A673 (cell line): ENCODE data around the gene HOXA3. TPM values are rescaled to one million over a fixed set of nuclear protein-coding genes. Genes with fewer than 3 reads are reported as not detected.

ENCODE experiments used
- BruUV-seq: library from RNA; stranded (reverse); fragments of 400-500 nt; replicated peaks from 2 replicates; lab custom pipeline; 2021; lab: Mats Ljungman, UMichigan
- CTCF ChIA-PET: fragments of 300-600 bp; sonication (Branson Sonifier 250); formaldehyde crosslinking; loops from one replicate; lab custom pipeline; 2022; ENCODE audit warnings: antibody characterized with exemption; lab: Charles Lee
- POLR2A ChIA-PET: fragments of 300-600 bp; sonication (Branson Sonifier 250); formaldehyde crosslinking; loops from one replicate; lab custom pipeline; 2022; ENCODE audit warnings: antibody characterized with exemption; ENCODE audit not compliant: low non-redundant PET; lab: Charles Lee
- DNase-seq: peaks from one replicate; pipeline ENCODE4 v3.0.0-alpha.2; 2015; ENCODE audit warnings: low spot score
- H3K27ac ChIP-seq: fragments of 200-600 bp; sonication (generic); 2 replicates; pipeline ENCODE4 v1.5.1; 2016; ENCODE audit warnings: mixed run types, low read depth, mild to moderate bottlenecking, mixed read lengths, antibody characterized with exemption, low read length; ENCODE audit not compliant: poor library complexity, severe bottlenecking
- H3K27me3 ChIP-seq: fragments of 200-600 bp; sonication (generic); replicated peaks from 2 replicates; pipeline ENCODE4 v1.6.1; 2017; ENCODE audit warnings: mixed run types, low read depth, mild to moderate bottlenecking, mixed read lengths, antibody characterized with exemption, low read length; ENCODE audit not compliant: insufficient read depth, poor library complexity
- H3K36me3 ChIP-seq: fragments of 200-600 bp; sonication (generic); 2 replicates; pipeline ENCODE4 v1.6.1; 2016; ENCODE audit warnings: mixed run types, mild to moderate bottlenecking, mixed read lengths, antibody characterized with exemption, low read length; ENCODE audit not compliant: insufficient read depth, poor library complexity, severe bottlenecking
- H3K4me1 ChIP-seq: fragments of 200-600 bp; sonication (generic); 2 replicates; pipeline ENCODE4 v1.6.1; 2017; ENCODE audit warnings: mixed run types, mild to moderate bottlenecking, mixed read lengths, antibody characterized with exemption, low read length; ENCODE audit not compliant: insufficient read depth, poor library complexity, severe bottlenecking
- H3K4me3 ChIP-seq: fragments of 200-600 bp; sonication (generic); 2 replicates; pipeline ENCODE4 v1.5.1; 2016; ENCODE audit warnings: low read depth, mixed run types, mild to moderate bottlenecking, mixed read lengths, low read length; ENCODE audit not compliant: poor library complexity, severe bottlenecking
- H3K9me3 ChIP-seq: fragments of 200-600 bp; sonication (generic); 2 replicates; pipeline ENCODE4 v1.6.1; 2016; ENCODE audit warnings: mixed run types, low read depth, mild to moderate bottlenecking, mixed read lengths, antibody characterized with exemption, low read length; ENCODE audit not compliant: poor library complexity, severe bottlenecking
- EZH2 ChIP-seq: fragments of 200-600 bp; sonication (generic); IDR thresholded peaks from 2 replicates; pipeline ENCODE4 v1.6.1; 2017; ENCODE audit warnings: borderline replicate concordance, low read depth, mild to moderate bottlenecking, mixed read lengths, antibody characterized with exemption, low read length; ENCODE audit not compliant: poor library complexity, severe bottlenecking
- intact Hi-C: fragments of 100-400 bp; cut with micrococcal nuclease; formaldehyde crosslinking; loops from one replicate; pipeline ENCODE4 v1.10.0; 2022; ENCODE audit not compliant: unreplicated experiment
- total RNA-seq: library from RNA; stranded (reverse); gene quantifications from 2 replicates; pipeline ENCODE4 v1.2.3, GENCODE V29; 2021
- TF ChIP-seq, protein P1 (sequence below): fragments of 300-800, 200-600 bp; sonication (generic); conservative IDR thresholded peaks from 2 replicates; pipeline ENCODE4 v1.5.1; 2017; ENCODE audit warnings: low read depth, mild to moderate bottlenecking, antibody characterized with exemption, low read length, moderate library complexity, mixed read lengths

The HOXA3 gene
- total RNA-seq, 1 experiment from 2014 or later, result not detected

DNA sequence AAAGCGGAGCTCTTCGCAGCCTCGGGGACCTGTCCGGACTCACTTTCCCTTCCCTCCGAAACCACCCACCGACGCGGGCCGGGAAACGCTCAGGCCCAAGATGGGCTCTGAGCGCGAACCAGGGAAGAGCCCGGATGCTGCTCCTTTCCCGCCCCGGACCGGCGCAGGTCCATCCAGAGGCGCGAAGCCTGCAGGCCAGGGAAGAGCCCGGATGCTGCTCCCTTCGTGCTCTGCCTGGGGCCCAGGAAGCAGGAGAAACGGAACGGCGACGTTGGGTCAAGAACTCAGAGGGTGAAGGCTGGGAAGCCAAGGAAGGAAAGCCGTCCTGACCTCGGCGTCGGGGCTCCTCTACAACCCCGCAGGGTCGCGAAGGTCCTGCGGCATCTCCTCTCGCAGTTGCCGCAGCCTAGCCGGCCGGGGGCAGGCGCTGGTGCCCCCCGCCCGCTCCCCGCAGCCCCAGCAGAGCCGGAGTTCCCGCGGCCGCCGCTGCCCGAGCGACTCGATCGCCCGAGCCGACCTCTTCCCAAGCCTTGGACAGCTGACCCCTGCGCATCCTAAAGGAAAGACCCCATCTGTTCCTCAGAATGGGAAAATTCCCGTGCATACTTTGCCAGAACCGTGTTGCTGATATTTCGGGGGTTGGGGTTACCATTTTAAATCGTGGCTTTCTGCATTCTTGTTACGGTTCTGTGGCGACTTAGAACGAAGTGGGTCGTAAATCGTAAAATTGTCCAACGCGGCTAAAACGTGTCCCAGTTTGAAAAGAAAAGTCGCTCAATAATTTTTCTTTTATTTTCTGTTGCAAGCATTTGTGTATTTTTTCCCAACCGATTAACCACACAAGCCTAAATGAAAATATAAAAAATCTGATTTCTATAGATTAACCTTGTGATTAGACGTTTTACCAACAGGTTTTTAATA is 64.1 kb downstream of the HOXA3 start:
- intact Hi-C loops, result no loop called here
- Histone ChIP-seq H3K9me3 (no peaks in the 10 kb centered on the region), H3K27ac (no peak overlapping the region), H3K4me1 (no peaks in the 10 kb centered on the region), H3K4me3 (no peak overlapping the region), H3K36me3 (no peaks in the 10 kb centered on the region), H3K27me3 (peaks cover 84% of the 10 kb centered on the region)
- no TSS peak for BruUV-seq
- TF ChIP-seq, protein P1, sequence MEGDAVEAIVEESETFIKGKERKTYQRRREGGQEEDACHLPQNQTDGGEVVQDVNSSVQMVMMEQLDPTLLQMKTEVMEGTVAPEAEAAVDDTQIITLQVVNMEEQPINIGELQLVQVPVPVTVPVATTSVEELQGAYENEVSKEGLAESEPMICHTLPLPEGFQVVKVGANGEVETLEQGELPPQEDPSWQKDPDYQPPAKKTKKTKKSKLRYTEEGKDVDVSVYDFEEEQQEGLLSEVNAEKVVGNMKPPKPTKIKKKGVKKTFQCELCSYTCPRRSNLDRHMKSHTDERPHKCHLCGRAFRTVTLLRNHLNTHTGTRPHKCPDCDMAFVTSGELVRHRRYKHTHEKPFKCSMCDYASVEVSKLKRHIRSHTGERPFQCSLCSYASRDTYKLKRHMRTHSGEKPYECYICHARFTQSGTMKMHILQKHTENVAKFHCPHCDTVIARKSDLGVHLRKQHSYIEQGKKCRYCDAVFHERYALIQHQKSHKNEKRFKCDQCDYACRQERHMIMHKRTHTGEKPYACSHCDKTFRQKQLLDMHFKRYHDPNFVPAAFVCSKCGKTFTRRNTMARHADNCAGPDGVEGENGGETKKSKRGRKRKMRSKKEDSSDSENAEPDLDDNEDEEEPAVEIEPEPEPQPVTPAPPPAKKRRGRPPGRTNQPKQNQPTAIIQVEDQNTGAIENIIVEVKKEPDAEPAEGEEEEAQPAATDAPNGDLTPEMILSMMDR, result no peak
- no peak for TF ChIP-seq EZH2
- DNase-seq, result no peak
- POLR2A ChIA-PET, result no interaction called here
- CTCF ChIA-PET, result no interaction called here

- Histone ChIP-seq H3K27ac (no peak overlapping the region), H3K9me3 (no peaks in the 10 kb centered on the region), H3K27me3 (peaks cover 62% of the 10 kb centered on the region), H3K4me3 (no peak overlapping the region), H3K36me3 (no peaks in the 10 kb centered on the region), H3K4me1 (no peaks in the 10 kb centered on the region)
- BruUV-seq, result no TSS peak
- DNase-seq, result no peak
- ChIA-PET POLR2A (no interaction called here), CTCF (no interaction called here)
- intact Hi-C loops, result no loop called here
- TF ChIP-seq, protein P1, result no peak
- no peak for TF ChIP-seq EZH2
These were observed 68.7 kb downstream of the HOXA3 start for GRCh38 chr7:27083646-27084045.

- intact Hi-C loops, result no loop called here
- Histone ChIP-seq H3K36me3 (no peaks in the 10 kb centered on the region), H3K27ac (no peak overlapping the region), H3K27me3 (peaks cover 47% of the 10 kb centered on the region), H3K9me3 (no peaks in the 10 kb centered on the region), H3K4me1 (no peaks in the 10 kb centered on the region), H3K4me3 (no peak overlapping the region)
- no peak for DNase-seq
- TF ChIP-seq, protein P1, result no peak
- ChIA-PET POLR2A (no interaction called here), CTCF (no interaction called here)
- no TSS peak for BruUV-seq
These were observed 70.2 kb downstream of the HOXA3 start for GRCh38 chr7:27082171-27082570.
